Liver (tissue), 9 donors: ENCODE results near the gene NEAT1. TPM values are rescaled to one million over a fixed set of nuclear protein-coding genes. Genes with fewer than 3 reads are reported as not detected.

Source experiments
- DNase-seq: peaks from one replicate; pipeline ENCODE4 v3.0.0-alpha.2; 2017; ENCODE audit warnings: low spot score
- H3K27ac ChIP-seq, 2 donors: one replicate each; pipeline ENCODE4 v1.7.0; 2013; ENCODE audit warnings: inconsistent platforms in 2 of 2, low read length in 2 of 2, control low read depth in 1 of 2, low read depth in 1 of 2, mild to moderate bottlenecking in 1 of 2
- H3K27me3 ChIP-seq, 4 donors: one replicate each; pipeline versions ENCODE4 v1.6.1 to v1.7.0; 2013; ENCODE audit warnings: low read length in 3 of 4, inconsistent platforms in 1 of 4, mild to moderate bottlenecking in 1 of 4, moderate library complexity in 1 of 4; ENCODE audit not compliant: control insufficient read depth in 4 of 4, insufficient read depth in 4 of 4
- H3K36me3 ChIP-seq, 4 donors: one replicate each; pipeline versions ENCODE4 v1.6.1 to v1.7.0; 2013; ENCODE audit warnings: low read length in 3 of 4, mild to moderate bottlenecking in 3 of 4, low read depth in 1 of 4, moderate library complexity in 1 of 4; ENCODE audit not compliant: control insufficient read depth in 4 of 4, insufficient read depth in 3 of 4
- H3K4me1 ChIP-seq, 4 donors: one replicate each; pipeline versions ENCODE4 v1.6.1 to v1.7.0; 2013; ENCODE audit warnings: low read length in 3 of 4, mild to moderate bottlenecking in 3 of 4, moderate library complexity in 1 of 4; ENCODE audit not compliant: control insufficient read depth in 4 of 4, insufficient read depth in 4 of 4
- H3K4me3 ChIP-seq, 3 donors: one replicate each; pipeline versions ENCODE4 v1.6.1 to v1.7.0; 2013; ENCODE audit warnings: low read length in 3 of 3, control low read depth in 1 of 3, low read depth in 1 of 3, mild to moderate bottlenecking in 1 of 3
- H3K9ac ChIP-seq, 2 donors: one replicate each; pipeline ENCODE4 v1.7.0; 2013; ENCODE audit warnings: low read length in 2 of 2, mild to moderate bottlenecking in 2 of 2, moderate library complexity in 2 of 2, control low read depth in 1 of 2, low read depth in 1 of 2
- H3K9me3 ChIP-seq, 4 donors: one replicate each; pipeline versions ENCODE4 v1.6.1 to v1.7.0; 2013; ENCODE audit warnings: low read length in 3 of 4; ENCODE audit not compliant: control insufficient read depth in 4 of 4
- CTCF ChIP-seq: fragments of 150-350 bp; IDR thresholded peaks from 2 replicates; pipeline ENCODE4 v1.5.1; 2017; ENCODE audit warnings: improper control_type of control experiment, low read depth, low read length; ENCODE audit not compliant: missing input control
- EGR1 ChIP-seq, 2 donors: IDR thresholded peaks; 2 replicates each; pipeline ENCODE4 v1.6.1; 2016 to 2018; ENCODE audit warnings: antibody characterized with exemption in 2 of 2, low read depth in 2 of 2
- FOXA1 ChIP-seq: IDR thresholded peaks from 2 replicates; pipeline ENCODE4 v1.6.1; 2016; ENCODE audit warnings: antibody characterized with exemption
- FOXA2 ChIP-seq: IDR thresholded peaks from 2 replicates; pipeline ENCODE4 v1.6.1; 2016; ENCODE audit warnings: antibody characterized with exemption
- GABPA ChIP-seq, 2 donors: IDR thresholded peaks in 1 of 2; conservative IDR thresholded peaks in 1 of 2; 2 replicates each; pipeline ENCODE4 v1.6.1; 2016; ENCODE audit warnings: antibody characterized with exemption in 2 of 2, mild to moderate bottlenecking in 1 of 2, moderate library complexity in 1 of 2
- HNF4A ChIP-seq, 2 donors: conservative IDR thresholded peaks; 2 replicates each; pipeline ENCODE4 v1.6.1; 2016; ENCODE audit warnings: antibody characterized with exemption in 2 of 2, mild to moderate bottlenecking in 2 of 2
- HNF4G ChIP-seq: IDR thresholded peaks from 2 replicates; pipeline ENCODE4 v1.6.1; 2016; ENCODE audit warnings: antibody characterized with exemption
- NR2F2 ChIP-seq: IDR thresholded peaks from 2 replicates; pipeline ENCODE4 v1.6.1; 2016; ENCODE audit warnings: antibody characterized with exemption
- RAD21 ChIP-seq, 2 donors: IDR thresholded peaks; 2 replicates each; pipeline ENCODE4 v1.6.1; 2016; ENCODE audit warnings: antibody characterized with exemption in 2 of 2, mild to moderate bottlenecking in 2 of 2
- REST ChIP-seq: IDR thresholded peaks from 2 replicates; pipeline ENCODE4 v1.6.1; 2016; ENCODE audit warnings: antibody characterized with exemption, mild to moderate bottlenecking
- RXRA ChIP-seq, 2 donors: IDR thresholded peaks; 2 replicates each; pipeline ENCODE4 v1.6.1; 2017 to 2018; ENCODE audit warnings: antibody characterized with exemption in 2 of 2, mild to moderate bottlenecking in 1 of 2
- SP1 ChIP-seq: IDR thresholded peaks from 2 replicates; pipeline ENCODE4 v1.6.1; 2018; ENCODE audit warnings: antibody characterized with exemption, mild to moderate bottlenecking
- TAF1 ChIP-seq: conservative IDR thresholded peaks from 2 replicates; pipeline ENCODE4 v1.6.1; 2016; ENCODE audit warnings: antibody characterized with exemption, mild to moderate bottlenecking
- YY1 ChIP-seq: IDR thresholded peaks from 2 replicates; pipeline ENCODE4 v1.6.1; 2016; ENCODE audit warnings: antibody characterized with exemption, mild to moderate bottlenecking
- ZBTB33 ChIP-seq: IDR thresholded peaks from 2 replicates; pipeline ENCODE4 v1.6.1; 2016; ENCODE audit warnings: antibody characterized with exemption
- WGBS: extraction: QIAGEN DNeasy Blood & Tissue Kit; methylation state at CpG from one replicate; pipeline ENCODE4 v1.1.7; 2013; 5-methylcytosine and 5-hydroxymethylcytosine counted together
- polyA plus RNA-seq, 2 donors: library from polyadenylated mRNA; stranded (reverse) in 1 of 2; unstranded in 1 of 2; fragments of 200-250 nt in 1 of 2; fragments of >200 nt in 1 of 2; fragmentation: Nextera tagmentation in 1 of 2; extraction: Ambion mirVana in 1 of 2; gene quantifications; one replicate each; pipeline versions ENCODE4 v1.2.1 to v1.2.3, GENCODE V29; 2013 to 2015
- total RNA-seq, 2 donors: library from RNA; depleted of rRNA; stranded (reverse); fragments of >200 nt; gene quantifications; one replicate each; pipeline ENCODE4 v1.2.3, GENCODE V29; 2014
- donor health status: healthy.
- donor health status: healthy.
- donor health status: healthy.
- donor health status: healthy.
- donor health status: healthy.

The NEAT1 gene
- total and polyA plus RNA-seq, 4 donors, result 29.6 to 1,968 (median 80.8) TPM

- no peak for TF ChIP-seq TAF1
Observed at GRCh38 chr11:65479184-65480145, 56.9 kb downstream of the NEAT1 start (continued).

GRCh38 chr11:65482306-65482850 lies 59.8 kb downstream of the NEAT1 start:
- no peak overlapping the region for H3K4me3 ChIP-seq
- DNase-seq, result no peak
- H3K27ac ChIP-seq, result no peak overlapping the region
- no peaks in the 10 kb centered on the region for H3K9me3 ChIP-seq
- no peaks in the 10 kb centered on the region for H3K36me3 ChIP-seq
- peaks cover 7 to 29% (median 17%) of the 10 kb centered on the region in 4 donors for H3K4me1 ChIP-seq
- no peak overlapping the region for H3K9ac ChIP-seq
- TF ChIP-seq SP1 (no peak), RXRA (IDR thresholded peaks at IDR 0.05) (no peak), HNF4G (no peak), NR2F2 (no peak)
- WGBS, result 97% methylated on average over 2 of the region's 2 CpGs
- H3K27me3 ChIP-seq, result no peaks in the 10 kb centered on the region

- Histone ChIP-seq H3K9ac (no peak overlapping the region), H3K9me3 (no peaks in the 10 kb centered on the region), H3K27ac (peak overlapping the region; percentile 31 to 44), H3K36me3 (no peaks in the 10 kb centered on the region), H3K4me1 (peaks cover 6 to 24% (median 15%) of the 10 kb centered on the region in 4 donors), H3K4me3 (no peak overlapping the region), H3K27me3 (no peaks in the 10 kb centered on the region)
- no peak for DNase-seq
- WGBS, result 80% methylated on average over 5 of the region's 5 CpGs
- TF ChIP-seq GABPA (IDR thresholded peaks at IDR 0.05 in 1 of 2, conservative IDR thresholded peaks at IDR 0.05 in 1 of 2) (no peak), FOXA2 (no peak), RAD21 (IDR thresholded peaks at IDR 0.05) (no peak)
Observed at GRCh38 chr11:65485920-65486219, 63.3 kb downstream of the NEAT1 start.

- WGBS, result 90% methylated on average over 10 of the region's 10 CpGs
- Histone ChIP-seq H3K27me3 (no peaks in the 10 kb centered on the region), H3K27ac (peak overlapping the region; percentile 89 to 97), H3K36me3 (no peaks in the 10 kb centered on the region), H3K4me3 (no peak overlapping the region), H3K4me1 (peaks cover 6 to 33% (median 15%) of the 10 kb centered on the region in 4 donors), H3K9me3 (no peaks in the 10 kb centered on the region), H3K9ac (no peak overlapping the region)
- TF ChIP-seq FOXA2 (no peak), EGR1 (IDR thresholded peaks at IDR 0.05; ENCODE audit: low read depth in 2 of 2) (no peak), FOXA1 (no peak), HNF4A (conservative IDR thresholded peaks at IDR 0.05) (no peak), GABPA (IDR thresholded peaks at IDR 0.05 in 1 of 2, conservative IDR thresholded peaks at IDR 0.05 in 1 of 2) (no peak), RAD21 (IDR thresholded peaks at IDR 0.05) (no peak), REST (no peak), YY1 (no peak), SP1 (no peak), HNF4G (no peak), NR2F2 (no peak), CTCF (no peak), RXRA (IDR thresholded peaks at IDR 0.05) (no peak), ZBTB33 (no peak)
- DNase-seq, result no peak
Observed at GRCh38 chr11:65486570-65487466, 64.2 kb downstream of the NEAT1 start.
